GM12878 (cell line): Measurements from ENCODE around the gene ZDHHC14. TPM values are rescaled to one million over a fixed set of nuclear protein-coding genes. Genes with fewer than 3 reads are reported as not detected.

ENCODE experiments used
- ATAC-seq: fragments of 200-7000 bp; cut with Tn5 transposase; 3 replicates; pipeline ENCODE4 v1.9.1; 2020; ENCODE audit warnings: mild to moderate bottlenecking, moderate library complexity
- BruUV-seq: library from RNA; stranded (reverse); fragments of 400-500 nt; replicated peaks from 2 replicates; lab custom pipeline; 2021; lab: Mats Ljungman, UMichigan
- CTCF ChIA-PET: fragments of 300-600 bp; sonication (Branson Sonifier 250); formaldehyde crosslinking; extraction: SDS; loops from one replicate; lab custom pipeline; 2021; ENCODE audit warnings: inconsistent platforms; lab: Yijun Ruan, JAX
- POLR2A ChIA-PET: fragments of 350-600 bp; formaldehyde crosslinking; extraction: SDS; loops from one replicate; lab custom pipeline; 2021; ENCODE audit warnings: inconsistent platforms; lab: Charles Lee
- RAD21 ChIA-PET: fragments of 300-600 bp; sonication (Branson Sonifier 250); formaldehyde crosslinking; loops from one replicate; lab custom pipeline; 2023; ENCODE audit warnings: antibody characterized with exemption; ENCODE audit not compliant: unreplicated experiment; lab: Charles Lee
- SMC1A ChIA-PET: fragments of 300-600 bp; sonication (Branson Sonifier 250); formaldehyde crosslinking; loops from one replicate; lab custom pipeline; 2023; ENCODE audit not compliant: unreplicated experiment, uncharacterized antibody; lab: Charles Lee
- DNase-seq: peaks from one replicate; pipeline ENCODE4 v3.0.0-alpha.2; 2011; ENCODE audit warnings: low read depth, low spot score
- FAIRE-seq: peaks from 3 replicates; lab custom pipeline; 2011; peaks lifted over from hg19 to GRCh38; lab: Jason Lieb, UNC
- H2AFZ ChIP-seq: 2 replicates; pipeline ENCODE4 v1.6.0; 2011; ENCODE audit warnings: low read depth, low read length, control low read depth; ENCODE audit not compliant: control insufficient read depth
- H3K27ac ChIP-seq: 2 replicates; pipeline ENCODE4 v1.5.1; 2011; ENCODE audit warnings: control low read depth; ENCODE audit not compliant: control insufficient read depth, insufficient read depth
- H3K27me3 ChIP-seq, 2 experiments: replicated peaks in 1 of 2; 2 replicates each; pipeline versions ENCODE4 v1.6.0 to v1.6.1; 2011; ENCODE audit warnings: low read length in 1 of 2; ENCODE audit not compliant: control insufficient read depth in 2 of 2, insufficient read depth in 2 of 2
- H3K36me3 ChIP-seq, 2 experiments: 2 replicates each; pipeline ENCODE4 v1.5.1; 2011; ENCODE audit warnings: low read length in 1 of 2; ENCODE audit not compliant: control insufficient read depth in 2 of 2, insufficient read depth in 2 of 2
- H3K4me1 ChIP-seq: 2 replicates; pipeline ENCODE4 v1.6.1; 2011; ENCODE audit warnings: mild to moderate bottlenecking, low read length, moderate library complexity, mixed read lengths; ENCODE audit not compliant: control insufficient read depth, insufficient read depth
- H3K4me2 ChIP-seq: 2 replicates; pipeline ENCODE4 v1.6.0; 2011; ENCODE audit warnings: control low read depth; ENCODE audit not compliant: control insufficient read depth, insufficient read depth
- H3K4me3 ChIP-seq: fragments of 200-600 bp; sonication (generic); 2 replicates; pipeline ENCODE4 v1.5.1; 2016
- H3K79me2 ChIP-seq: 2 replicates; pipeline ENCODE4 v1.6.0; 2011; ENCODE audit warnings: low read length; ENCODE audit not compliant: control insufficient read depth, insufficient read depth
- H3K9ac ChIP-seq: 2 replicates; pipeline ENCODE4 v1.8.0; 2011; ENCODE audit warnings: low read length, control low read depth, mixed read lengths; ENCODE audit not compliant: control insufficient read depth, insufficient read depth
- H3K9me3 ChIP-seq: replicated peaks from 3 replicates; pipeline ENCODE4 v1.5.1; 2011; ENCODE audit warnings: mild to moderate bottlenecking, low read length; ENCODE audit not compliant: control insufficient read depth, insufficient read depth
- H4K20me1 ChIP-seq: 2 replicates; pipeline ENCODE4 v1.6.0; 2011; ENCODE audit not compliant: control insufficient read depth, insufficient read depth
- BACH1 ChIP-seq: fragments of 450-650 bp; IDR thresholded peaks from 2 replicates; pipeline ENCODE4 v1.6.1; 2017; ENCODE audit warnings: mild to moderate bottlenecking, borderline replicate concordance
- CHD4 ChIP-seq: fragments of 200-600 bp; sonication (generic); IDR thresholded peaks from 2 replicates; pipeline ENCODE4 v1.6.1; 2016; ENCODE audit warnings: mild to moderate bottlenecking
- MLLT1 ChIP-seq: fragments of 450-650 bp; IDR thresholded peaks from 2 replicates; pipeline ENCODE4 v1.6.1; 2016; ENCODE audit warnings: mild to moderate bottlenecking
- NRF1 ChIP-seq: conservative IDR thresholded peaks from 2 replicates; pipeline ENCODE4 v1.6.1; 2011; ENCODE audit warnings: mild to moderate bottlenecking, low read depth, low read length, improper control_type of control experiment
- SREBF1 ChIP-seq: IDR thresholded peaks from 2 replicates; pipeline ENCODE4 v1.6.1; 2012; ENCODE audit warnings: mild to moderate bottlenecking, low read length
- TCF12 ChIP-seq: IDR thresholded peaks from 2 replicates; pipeline ENCODE4 v1.6.1; 2011; ENCODE audit warnings: low read depth, mild to moderate bottlenecking, low read length
- USF2 ChIP-seq: IDR thresholded peaks from 2 replicates; pipeline ENCODE4 v1.6.1; 2011; ENCODE audit warnings: low read depth, low read length, improper control_type of control experiment, borderline replicate concordance
- WGBS: methylation state at CpG from one replicate; pipeline ENCODE4 v1.1.6; 2016; ENCODE audit warnings: low lambda C conversion rate; ENCODE audit not compliant: insufficient replicate concordance, insufficient coverage; ENCODE audit errors: missing lambda C conversion rate; 5-methylcytosine and 5-hydroxymethylcytosine counted together
- in situ Hi-C: fragments of 300-500 bp; cut with MboI; formaldehyde crosslinking; loops from 9 replicates; pipeline ENCODE4 v1.14.3; 2018; ENCODE audit warnings: mixed read lengths
- intact Hi-C: fragments of 100-400 bp; cut with micrococcal nuclease; formaldehyde crosslinking; loops from one replicate; pipeline ENCODE4 v1.14.2; 2022; ENCODE audit not compliant: unreplicated experiment
- polyA plus RNA-seq, 11 experiments: library from polyadenylated mRNA; depleted of rRNA in 4 of 11; unstranded in 6 of 11; stranded (reverse) in 5 of 11; fragments of >200 nt; fragmentation: Nextera tagmentation in 4 of 11; fragmentation: Illumina TruSeq in 1 of 11; extraction: Ambion mirVana in 4 of 11; extraction: Trizol in 1 of 11; gene quantifications; 1 replicate in 1 of 11; 2 replicates in 10 of 11; pipeline versions ENCODE4 v1.2.1 to v1.2.3, GENCODE V29; 2011 to 2016; ENCODE audit warnings: inconsistent platforms in 2 of 11, missing spikeins in 2 of 11, low read depth in 1 of 11
- total RNA-seq, 4 experiments: library from RNA; depleted of rRNA in 3 of 4; stranded (reverse); fragments of >200 nt in 3 of 4; fragmentation: Illumina TruSeq in 1 of 4; extraction: Trizol in 1 of 4; gene quantifications; 2 replicates each; pipeline versions ENCODE4 v1.2.1 to v1.2.3, GENCODE V29; 2013 to 2021
- TF ChIP-seq, protein P1 (sequence below): IDR thresholded peaks from 2 replicates; pipeline ENCODE4 v1.6.1; 2012; ENCODE audit warnings: mild to moderate bottlenecking, low read depth, low read length

Gene ZDHHC14
- total and polyA plus RNA-seq, 10 of the 15 experiments (the other 5 are each of a cell fraction or from before 2014, with no cell fraction given): 0.15 to 16.0 (median 0.76) TPM; not detected in 1

GRCh38 chr6:157721426-157721825 lies 340.4 kb downstream of the ZDHHC14 start:
- no peak for DNase-seq
- Histone ChIP-seq H3K4me3 (no peak overlapping the region), H4K20me1 (no peaks in the 10 kb centered on the region), H3K27me3 (peaks cover 0 to 1% of the 10 kb centered on the region in 2 experiments; a peak in 1 of 4 replicates), H3K79me2 (no peaks in the 10 kb centered on the region), H3K4me1 (no peaks in the 10 kb centered on the region), H3K36me3 (no peaks in the 10 kb centered on the region), H2AFZ (no peak overlapping the region), H3K9ac (no peak overlapping the region), H3K9me3 (no peaks in the 10 kb centered on the region; the same call in 2 of the 3 replicates), H3K27ac (no peak overlapping the region), H3K4me2 (no peak overlapping the region)
- ATAC-seq: no peak
- no peak for FAIRE-seq
- WGBS: 55% methylated on average over 18 of the region's 18 CpGs
- RAD21 ChIA-PET: no interaction called here
- CTCF ChIA-PET: no interaction called here
- SMC1A ChIA-PET: no interaction called here
- POLR2A ChIA-PET: no interaction called here
- TF ChIP-seq BACH1 (no peak), USF2 (no peak), SREBF1 (no peak), CHD4 (no peak), TCF12 (no peak), MLLT1 (no peak), NRF1 (no peak)
- TF ChIP-seq, protein P1, sequence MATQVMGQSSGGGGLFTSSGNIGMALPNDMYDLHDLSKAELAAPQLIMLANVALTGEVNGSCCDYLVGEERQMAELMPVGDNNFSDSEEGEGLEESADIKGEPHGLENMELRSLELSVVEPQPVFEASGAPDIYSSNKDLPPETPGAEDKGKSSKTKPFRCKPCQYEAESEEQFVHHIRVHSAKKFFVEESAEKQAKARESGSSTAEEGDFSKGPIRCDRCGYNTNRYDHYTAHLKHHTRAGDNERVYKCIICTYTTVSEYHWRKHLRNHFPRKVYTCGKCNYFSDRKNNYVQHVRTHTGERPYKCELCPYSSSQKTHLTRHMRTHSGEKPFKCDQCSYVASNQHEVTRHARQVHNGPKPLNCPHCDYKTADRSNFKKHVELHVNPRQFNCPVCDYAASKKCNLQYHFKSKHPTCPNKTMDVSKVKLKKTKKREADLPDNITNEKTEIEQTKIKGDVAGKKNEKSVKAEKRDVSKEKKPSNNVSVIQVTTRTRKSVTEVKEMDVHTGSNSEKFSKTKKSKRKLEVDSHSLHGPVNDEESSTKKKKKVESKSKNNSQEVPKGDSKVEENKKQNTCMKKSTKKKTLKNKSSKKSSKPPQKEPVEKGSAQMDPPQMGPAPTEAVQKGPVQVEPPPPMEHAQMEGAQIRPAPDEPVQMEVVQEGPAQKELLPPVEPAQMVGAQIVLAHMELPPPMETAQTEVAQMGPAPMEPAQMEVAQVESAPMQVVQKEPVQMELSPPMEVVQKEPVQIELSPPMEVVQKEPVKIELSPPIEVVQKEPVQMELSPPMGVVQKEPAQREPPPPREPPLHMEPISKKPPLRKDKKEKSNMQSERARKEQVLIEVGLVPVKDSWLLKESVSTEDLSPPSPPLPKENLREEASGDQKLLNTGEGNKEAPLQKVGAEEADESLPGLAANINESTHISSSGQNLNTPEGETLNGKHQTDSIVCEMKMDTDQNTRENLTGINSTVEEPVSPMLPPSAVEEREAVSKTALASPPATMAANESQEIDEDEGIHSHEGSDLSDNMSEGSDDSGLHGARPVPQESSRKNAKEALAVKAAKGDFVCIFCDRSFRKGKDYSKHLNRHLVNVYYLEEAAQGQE: no peak
- no TSS peak for BruUV-seq
- in situ Hi-C loops: no loop called here
- intact Hi-C loops: no loop called here
